HG03354 (cell line): Measurements from ENCODE around the gene RPS6KA2.
A peak's percentile ranks its signal among the peaks of the same experiment; 100 is the strongest.

ENCODE experiments used
- ATAC-seq: cut with Tn5 transposase; IDR thresholded peaks from one replicate; pipeline ENCODE4 v1.9.1; 2021; ENCODE audit warnings: mild to moderate bottlenecking; ENCODE audit not compliant: unreplicated experiment, poor library complexity, severe bottlenecking

RPS6KA2 gene

DNA sequence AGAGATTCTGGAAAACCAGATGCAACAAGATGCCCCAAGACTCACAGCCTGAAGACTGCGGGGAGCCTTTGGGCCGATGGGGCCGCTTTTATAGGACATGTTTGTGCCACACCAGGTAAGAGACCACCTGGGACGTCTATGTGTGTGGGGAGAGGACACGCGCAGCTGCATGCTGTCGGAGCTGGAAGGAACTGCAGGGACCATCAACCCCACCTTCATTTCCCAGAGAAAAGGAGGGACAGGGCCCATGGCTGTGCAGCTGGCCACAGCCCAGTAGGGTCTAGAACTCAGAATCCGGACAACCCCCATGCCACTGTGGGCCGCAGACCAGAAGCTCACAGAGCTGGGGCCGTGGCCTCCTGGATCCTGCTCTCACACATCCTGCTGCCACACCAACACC lies 144.0 kb downstream of the RPS6KA2 start:
- no peak for ATAC-seq

DNA sequence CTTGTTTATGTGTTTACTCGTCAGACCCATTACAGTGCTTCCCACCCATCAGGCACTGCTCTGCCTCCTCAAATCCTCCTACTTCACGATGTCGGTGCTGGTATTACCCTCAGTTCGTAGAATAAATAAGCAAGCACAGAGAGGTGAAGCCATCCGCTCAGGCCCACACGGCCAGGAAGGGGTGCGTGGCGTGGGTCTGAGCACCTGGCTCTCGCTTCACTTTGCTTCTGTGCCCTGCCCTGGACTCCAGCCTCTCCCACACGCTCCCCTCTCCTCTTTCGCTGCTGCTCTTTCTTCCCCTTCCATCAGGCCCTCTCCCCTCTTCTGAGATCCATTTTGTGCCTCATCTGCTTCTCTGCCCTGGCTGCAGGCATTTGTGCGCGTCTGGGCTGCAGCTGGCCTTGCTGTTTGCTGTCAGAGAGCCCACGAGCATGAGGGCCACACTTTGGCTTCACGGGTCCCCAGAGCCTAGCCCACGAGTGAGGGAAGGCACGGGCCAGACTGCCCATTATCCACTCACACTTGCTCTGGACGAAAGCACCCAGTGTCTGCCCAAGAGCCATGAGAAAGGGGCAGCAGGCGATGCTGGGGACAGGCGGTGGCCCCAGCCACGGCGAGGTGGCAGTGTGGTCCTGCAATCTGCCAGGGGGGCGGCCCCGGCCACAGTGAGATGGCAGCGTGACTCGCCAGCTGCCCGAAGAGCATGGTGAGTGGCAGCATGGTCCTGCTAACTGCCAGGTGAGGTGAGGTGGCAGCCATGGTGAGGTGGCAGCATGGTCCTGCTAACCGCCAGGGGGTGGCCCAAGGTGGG lies 148.1 kb downstream of the RPS6KA2 start:
- ATAC-seq, result no peak

DNA sequence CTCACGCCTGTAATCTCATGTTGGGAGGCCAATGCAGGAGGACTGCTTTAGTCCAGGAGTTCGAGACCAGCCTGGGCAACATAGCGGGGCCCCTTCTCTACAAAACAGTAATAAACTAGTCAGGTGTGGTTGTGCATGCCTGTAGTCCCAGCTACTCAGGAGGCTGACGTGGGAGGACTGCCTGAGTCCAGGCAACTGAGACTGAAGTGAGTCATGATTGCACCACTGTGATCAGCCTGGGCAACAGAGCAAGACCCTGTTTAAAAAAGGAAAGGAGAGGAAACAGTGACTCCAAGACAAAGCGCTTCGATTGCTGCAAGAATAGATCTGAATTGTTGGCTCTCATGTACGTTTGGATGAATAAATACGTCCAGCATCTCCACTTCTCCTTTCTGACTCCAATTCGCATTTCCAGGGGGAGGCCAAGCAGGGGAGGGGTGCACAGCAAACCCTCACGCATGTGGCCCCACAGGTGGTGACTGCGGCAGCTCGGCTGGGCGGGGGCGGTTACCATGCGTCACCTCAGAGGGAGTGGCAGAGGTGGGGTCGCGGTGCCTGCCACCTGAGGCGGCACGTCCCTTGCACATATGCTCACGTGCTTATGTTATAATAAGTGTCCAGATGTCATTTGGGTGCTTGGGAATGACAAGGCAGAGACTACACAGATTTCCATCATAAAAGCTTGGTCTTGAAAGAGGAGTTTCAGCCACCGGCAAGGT lies 149.2 kb downstream of the RPS6KA2 start:
- ATAC-seq, result no peak

DNA sequence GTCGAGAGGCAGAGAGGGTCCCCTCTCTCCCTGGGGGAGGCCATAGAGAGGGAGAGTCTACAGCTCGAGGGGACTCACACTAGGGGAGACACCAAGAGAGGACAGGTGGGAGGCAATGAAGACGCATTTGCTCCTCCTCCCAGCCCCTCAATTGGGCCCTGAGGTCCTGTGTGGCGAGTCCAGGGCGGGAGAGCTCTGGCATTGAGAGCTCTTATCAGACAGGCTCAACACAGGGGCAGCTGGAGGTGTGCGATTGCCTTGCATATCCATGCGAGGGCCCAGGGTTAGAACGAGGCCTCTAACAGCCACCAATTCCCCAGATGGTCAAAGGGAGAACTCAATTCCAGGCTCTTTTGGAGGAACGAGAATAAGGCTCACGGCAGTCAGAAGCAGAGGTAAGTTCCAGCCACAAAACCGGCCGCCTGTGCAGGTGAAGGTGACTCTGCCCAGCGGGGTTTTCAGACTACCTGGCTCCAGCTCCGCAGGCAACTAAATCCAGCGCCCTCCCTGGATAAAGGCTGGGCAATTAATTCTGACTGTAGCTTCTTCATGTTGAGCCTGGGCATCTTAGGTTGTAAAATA lies 150.3 kb downstream of the RPS6KA2 start:
- no peak for ATAC-seq

DNA sequence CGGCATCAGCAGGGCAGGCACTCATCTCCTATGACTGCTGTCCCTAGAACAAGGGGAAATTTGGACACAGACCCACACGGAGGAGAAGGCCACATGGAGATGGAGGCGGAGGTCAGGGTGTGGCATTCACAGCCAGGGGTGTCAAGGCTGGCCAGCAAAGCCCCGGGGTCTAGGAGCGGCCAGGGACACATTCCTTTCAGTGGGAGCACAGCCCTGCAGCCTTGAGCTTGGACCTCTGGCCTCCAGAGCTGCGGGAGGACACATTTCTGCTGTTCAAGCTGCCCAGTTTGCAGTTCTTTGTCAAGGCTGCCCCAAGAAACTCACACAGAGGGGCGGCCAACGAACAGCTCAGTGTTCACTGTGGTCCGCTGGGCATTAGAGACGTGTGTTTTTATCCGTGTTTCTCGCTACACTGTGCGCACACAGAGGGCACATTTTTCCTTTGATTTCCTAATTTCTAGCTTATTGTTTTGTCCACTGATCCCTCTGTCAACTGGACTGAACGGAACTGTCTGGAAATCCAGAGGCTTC lies 150.9 kb downstream of the RPS6KA2 start:
- no peak for ATAC-seq

DNA sequence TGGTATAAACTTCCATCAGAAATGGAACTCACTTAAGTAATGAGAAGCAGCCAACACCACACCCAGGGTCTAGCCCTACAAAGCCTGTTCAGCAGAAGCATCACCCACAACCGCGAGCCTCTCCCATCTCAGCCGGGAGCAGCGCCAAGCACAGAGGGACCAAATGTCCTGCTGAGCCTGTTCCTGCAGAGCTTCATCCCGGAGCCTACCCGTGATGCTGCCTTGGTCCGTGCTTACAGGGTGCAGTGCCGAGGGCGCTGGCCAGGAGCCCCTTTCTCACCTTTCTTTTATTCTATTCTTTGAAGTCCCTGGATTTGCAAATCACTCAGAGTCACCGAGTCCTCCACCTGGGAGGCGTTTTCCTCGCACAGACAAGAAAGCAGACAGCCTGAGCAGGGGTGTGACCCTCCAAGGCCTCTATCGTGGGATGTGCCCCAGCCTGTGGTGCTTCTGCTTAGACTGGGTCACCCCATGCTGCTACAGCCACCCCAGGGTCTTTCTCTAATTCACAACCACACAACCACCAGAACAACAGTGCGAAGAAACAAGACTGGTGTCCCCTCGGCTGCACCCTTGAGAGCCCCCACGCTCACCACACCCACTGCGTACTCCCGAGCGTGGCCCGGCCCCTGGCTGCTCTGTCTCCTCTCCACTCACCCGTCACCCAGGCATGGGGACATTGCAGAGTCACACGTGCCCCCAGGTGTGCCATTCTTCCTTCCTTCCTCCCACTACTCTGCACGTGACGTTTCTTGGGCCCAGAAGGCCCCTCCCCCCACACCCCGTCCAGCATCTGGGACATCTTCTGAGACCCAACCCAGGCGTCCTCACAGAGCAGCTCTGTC lies 152.1 kb downstream of the RPS6KA2 start:
- no peak for ATAC-seq

DNA sequence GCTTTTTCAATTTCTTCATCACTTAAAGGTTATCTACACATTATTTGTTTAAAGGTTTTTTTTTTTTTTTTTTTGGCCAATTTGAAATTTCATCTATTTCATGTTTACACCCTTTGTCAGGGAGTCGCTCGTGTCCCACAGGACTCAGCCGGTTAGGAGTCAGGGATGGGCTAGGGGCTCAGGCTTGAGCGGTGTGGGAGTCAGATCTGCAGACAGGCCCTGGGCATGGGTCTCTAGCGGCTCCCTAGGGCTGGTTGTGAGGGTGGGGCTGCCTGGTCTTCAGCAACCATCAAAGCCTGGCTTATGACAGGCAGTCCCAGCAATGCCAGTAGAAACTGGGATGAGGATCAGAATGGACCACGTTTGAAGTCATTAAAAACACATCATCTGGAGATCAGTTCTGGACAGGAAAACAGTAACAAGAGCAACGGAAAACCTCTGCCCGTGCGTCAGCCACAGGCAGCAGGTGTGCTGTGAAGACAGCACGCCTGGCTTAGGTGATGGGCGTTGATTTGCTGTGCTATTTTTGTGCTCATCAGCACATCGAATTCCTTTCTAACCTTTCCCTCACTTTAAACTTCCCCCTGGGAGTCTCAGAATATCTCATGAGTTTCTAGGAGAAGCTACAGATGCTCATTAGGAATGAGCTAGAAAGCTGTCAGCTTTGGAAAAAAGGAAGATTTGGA lies 153.0 kb downstream of the RPS6KA2 start:
- no peak for ATAC-seq

DNA sequence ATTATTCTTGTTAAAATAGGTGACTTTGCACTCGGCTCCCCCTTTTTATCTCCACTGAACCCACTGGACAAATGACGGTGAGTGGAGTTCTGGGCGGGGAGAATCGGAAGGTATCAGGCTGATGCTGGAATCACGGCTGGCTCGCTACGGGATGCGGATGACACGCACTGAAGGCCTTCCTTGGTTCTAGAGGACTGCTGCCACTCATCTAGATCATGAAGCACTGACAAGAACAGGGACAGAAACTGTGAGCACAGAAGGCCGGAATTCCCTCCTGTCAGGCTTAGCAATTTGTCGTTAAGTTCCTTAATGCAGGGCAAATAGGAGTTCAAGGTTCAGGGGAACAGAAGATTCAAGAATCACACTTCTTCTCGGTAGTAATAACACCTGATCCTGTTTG lies 154.4 kb downstream of the RPS6KA2 start:
- no peak for ATAC-seq

DNA sequence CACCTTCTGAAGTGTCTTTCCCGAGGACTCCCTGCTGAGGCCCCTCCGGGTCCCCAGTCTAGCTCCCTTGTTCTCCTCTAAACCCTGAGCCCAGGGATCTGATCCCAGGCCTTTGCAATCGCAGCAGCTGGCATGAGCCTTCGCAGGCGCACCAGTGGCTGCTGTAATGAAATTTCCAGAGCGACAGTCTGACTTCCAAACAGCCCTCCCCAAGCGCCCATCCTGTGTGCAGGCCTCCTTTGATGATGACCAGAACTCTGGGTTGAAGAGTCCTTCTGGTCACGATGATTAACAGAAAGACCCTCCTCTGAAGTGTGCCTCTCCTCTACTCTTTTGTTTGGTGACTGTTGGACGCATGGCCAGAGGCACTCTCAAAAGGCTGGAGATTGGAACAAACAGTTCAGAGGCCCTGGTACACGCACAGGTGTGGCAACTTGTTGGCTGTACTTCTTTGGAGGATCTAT lies 155.2 kb downstream of the RPS6KA2 start:
- no peak for ATAC-seq

DNA sequence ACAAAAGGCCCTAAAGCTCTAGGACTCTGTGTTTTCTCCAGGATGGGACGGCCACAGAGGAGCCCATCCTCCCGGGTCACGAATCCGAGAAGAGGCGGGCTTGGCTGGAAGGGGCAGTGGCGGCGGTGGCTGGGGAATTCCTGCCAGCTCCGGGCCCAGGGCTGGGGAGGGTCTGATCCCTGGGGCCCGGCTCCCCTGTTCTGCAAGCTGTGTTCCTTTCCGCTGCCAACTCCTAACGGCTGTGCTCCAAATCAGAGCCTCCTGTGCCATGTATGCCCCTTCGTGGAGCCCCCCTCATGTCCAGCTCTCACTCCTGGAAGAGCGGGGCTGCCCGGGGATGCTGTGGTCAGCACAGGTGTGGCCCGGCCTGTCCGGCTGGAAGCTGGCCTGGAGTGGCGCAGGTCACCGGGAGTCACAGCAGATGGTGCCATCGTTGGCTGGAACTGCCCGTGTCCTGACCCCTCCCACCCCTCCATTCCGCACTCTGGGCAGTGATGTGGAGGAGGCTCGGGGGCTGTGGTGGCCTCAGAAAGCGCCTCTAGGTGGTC lies 156.1 kb downstream of the RPS6KA2 start:
- no peak for ATAC-seq

DNA sequence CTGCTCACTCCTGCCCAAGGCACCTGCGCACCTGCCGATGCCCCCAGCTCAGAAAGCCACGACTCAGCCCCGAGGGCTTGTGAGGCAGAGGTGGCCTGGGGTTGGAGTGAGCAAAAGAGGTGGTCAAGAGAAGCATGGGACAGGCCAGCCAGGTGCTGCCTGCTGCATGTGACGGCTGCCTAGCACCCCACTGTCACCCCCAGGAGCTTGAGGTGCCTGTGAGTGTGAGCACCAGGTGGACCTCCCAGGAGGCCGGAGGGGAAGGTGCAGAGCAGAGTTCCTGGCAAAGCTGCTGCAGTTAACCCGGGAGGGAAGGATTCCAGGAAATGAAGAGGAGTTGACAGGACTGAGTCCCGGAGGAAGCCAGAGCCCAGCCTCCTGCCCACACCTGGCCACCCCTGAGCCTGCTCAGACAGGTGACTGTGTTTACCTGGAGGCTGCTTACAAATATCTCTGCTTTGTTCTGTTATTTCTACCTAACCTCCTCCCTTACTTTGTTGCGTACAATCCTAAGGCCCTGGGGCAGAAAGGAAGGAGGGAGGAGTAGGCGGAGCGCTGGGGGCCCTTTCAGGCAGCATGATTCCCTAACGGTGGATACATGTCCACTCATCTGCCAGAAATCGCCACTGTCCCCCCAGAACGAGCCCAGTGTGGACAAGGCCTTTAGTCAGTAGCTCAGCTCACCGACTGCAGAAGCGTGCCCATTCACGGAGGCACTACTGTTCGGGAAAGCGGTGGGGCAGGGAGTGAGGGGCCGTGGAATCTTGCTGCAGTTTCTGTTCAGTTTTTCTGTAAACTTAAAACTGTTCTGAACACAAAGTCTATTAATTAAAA lies 156.8 kb downstream of the RPS6KA2 start:
- no peak for ATAC-seq

DNA sequence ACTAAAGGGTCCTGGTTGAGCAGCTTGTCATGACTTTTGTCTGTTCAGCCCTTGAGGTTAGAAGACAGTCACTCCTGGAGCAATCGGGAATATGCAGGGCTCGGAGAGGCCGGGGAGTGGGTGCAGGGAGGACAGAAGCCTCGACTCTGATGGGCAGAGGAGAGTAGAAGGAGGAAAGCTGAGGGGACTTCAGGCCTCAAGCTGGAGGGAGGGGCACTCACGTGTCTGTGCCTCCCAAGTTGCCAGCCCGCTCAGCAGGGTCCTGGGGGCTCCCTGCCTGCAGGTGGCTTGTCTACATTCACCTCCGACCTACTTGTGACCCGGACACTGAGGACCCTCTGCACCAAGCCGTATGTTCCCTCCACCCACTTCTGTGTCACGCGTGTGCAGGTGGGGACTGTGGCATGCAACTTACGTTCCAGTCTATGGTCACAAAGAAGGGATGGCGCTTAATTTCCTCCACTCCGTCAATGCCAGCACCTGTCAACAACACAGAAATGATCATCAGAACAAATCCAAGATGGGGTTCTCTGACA lies 157.6 kb downstream of the RPS6KA2 start:
- no peak for ATAC-seq

DNA sequence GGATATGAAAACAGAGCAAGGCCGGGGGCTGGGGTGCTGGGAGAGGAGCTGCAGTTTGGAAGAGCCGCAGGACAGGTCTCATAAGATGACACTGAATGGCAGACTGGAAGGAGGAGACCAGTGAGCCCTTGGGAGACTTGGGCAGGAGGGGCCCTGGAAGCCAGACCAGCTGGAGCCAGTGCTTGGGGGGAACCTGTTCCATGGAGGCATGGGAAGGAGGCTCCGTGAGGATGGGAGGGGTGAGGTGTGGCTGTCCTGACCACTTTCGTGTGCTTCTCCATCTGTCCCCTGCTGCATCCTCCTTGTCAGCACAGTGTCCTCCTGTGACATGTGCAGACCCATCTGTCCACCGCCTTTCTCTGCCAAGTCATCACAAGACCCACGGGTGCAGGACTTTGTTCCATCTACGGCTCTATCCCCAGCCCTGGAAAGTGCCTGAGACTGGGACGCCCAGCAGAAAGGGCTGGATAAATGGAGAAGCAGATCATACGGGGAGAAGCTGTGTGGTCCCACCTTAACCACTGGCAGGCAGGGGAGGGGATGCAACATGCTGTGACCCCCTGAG lies 159.5 kb downstream of the RPS6KA2 start:
- no peak for ATAC-seq

DNA sequence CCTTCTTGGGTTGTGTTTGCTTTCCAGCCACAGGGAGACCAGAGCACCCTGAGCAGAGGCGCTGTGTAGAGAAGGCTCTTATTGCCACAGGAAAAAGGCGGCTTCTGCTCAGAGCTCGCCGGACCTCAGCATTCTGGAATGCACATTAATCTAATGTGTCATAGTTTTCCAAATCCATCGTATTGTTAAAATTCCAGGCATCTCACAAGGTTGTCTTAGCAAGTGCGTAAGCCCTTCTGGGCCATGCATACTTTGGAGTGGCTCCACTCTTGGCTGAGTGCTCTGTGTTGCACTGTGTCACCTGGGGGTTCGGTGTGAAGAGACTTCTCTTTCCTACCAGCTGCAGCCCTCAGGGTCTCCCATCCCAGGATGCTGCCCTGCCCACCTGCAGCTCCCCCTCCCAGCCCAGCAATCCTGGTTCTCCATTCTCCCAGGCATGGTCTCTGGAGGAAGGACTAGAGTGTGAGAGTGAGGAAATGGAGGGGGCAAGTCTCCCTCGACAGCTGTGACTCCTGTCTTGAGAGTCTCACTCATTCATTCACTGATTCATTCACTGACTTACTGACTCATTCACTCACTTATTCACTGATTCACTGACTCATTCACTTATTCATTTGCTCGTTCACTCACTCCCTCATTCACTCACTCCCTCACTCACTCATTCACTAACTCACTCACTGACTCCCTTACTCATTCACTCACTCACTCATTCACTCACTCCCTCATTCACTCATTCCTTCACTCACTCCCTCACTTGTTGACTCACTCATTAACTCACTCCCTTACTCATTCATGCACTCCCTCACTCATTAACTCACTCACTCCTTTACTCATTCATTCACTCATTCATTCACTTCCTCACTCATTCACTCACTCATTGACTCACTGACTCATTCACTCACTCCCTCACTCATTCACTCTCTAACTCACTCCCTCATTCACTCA lies 160.6 kb downstream of the RPS6KA2 start:
- no peak for ATAC-seq

DNA sequence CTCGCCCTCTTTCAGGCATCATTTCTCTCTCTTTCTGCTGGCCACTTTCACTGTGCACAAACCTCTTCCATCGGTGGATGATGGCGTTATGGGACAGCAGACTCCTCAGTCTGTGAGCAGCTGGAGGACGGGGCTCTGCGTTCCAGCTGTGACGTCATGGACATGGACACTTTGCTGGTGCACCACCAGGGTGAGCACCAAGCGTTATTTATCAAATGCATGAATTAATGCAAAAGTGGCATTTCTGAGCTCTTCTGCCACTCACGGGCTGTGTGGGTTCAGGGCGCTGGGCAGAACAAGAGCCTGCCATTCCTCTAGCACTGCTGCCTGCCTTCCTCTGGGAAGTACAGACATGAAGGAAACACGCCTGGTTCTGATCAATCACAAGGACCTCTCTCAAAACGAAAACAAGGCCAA lies 161.4 kb downstream of the RPS6KA2 start:
- ATAC-seq, result no peak

DNA sequence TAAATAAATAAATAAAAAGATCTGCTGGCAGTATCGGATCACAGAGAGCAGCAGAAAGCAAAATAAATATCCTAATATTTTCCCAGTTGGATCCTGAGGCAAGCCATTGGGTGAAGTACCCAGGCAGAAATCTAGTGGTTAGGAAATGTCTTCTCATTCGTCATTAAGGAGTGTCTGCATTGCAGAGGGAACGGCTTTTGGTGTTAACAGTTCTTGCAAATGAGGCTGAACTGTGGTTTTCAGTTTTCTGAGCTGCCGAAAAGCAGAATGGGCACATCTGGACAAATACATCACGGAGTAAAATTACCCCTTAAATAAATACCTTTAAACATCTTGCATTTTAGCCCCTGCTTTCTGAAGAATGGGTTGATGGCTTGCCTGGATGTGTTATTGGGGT lies 162.1 kb downstream of the RPS6KA2 start:
- peak; percentile 36 for ATAC-seq
